Panc1 (cell line): ENCODE results near the gene SSUH2.

ENCODE experiments used
- CTCF ChIP-seq: fragments of 450-650 bp; IDR thresholded peaks from 2 replicates; pipeline ENCODE4 v1.5.1; 2017; ENCODE audit warnings: mild to moderate bottlenecking
- POLR2AphosphoS5 ChIP-seq: IDR thresholded peaks from 2 replicates; pipeline ENCODE4 v1.6.1; 2012; ENCODE audit warnings: mild to moderate bottlenecking, low read depth, low read length, moderate library complexity
- REST ChIP-seq, 2 experiments: IDR thresholded peaks; 2 replicates each; pipeline ENCODE4 v1.6.1; 2011 to 2012; ENCODE audit warnings: low read depth in 2 of 2, control low read depth in 1 of 2, low read length in 1 of 2, mild to moderate bottlenecking in 1 of 2, moderate library complexity in 1 of 2; ENCODE audit not compliant: insufficient read depth in 1 of 2
- SIN3A ChIP-seq: IDR thresholded peaks from 2 replicates; pipeline ENCODE4 v1.6.1; 2012; ENCODE audit warnings: low read depth, mild to moderate bottlenecking, low read length, moderate library complexity, borderline replicate concordance; ENCODE audit not compliant: insufficient read depth
- TCF7L2 ChIP-seq: IDR thresholded peaks from 2 replicates; pipeline ENCODE4 v1.6.1; 2011; ENCODE audit warnings: mild to moderate bottlenecking, low read depth, low read length, inconsistent platforms

GRCh38 chr3:8576436-8576835 is 68.2 kb downstream of the SSUH2 start:
- TF ChIP-seq CTCF (no peak), SIN3A (no peak), POLR2AphosphoS5 (no peak), REST (IDR thresholded peaks at IDR 0.05; ENCODE audit: insufficient read depth in 1 of 2, low read depth in 2 of 2, low read length in 1 of 2) (no peak), TCF7L2 (no peak)
